Neural cell (in vitro differentiated cells): Measurements from ENCODE around the gene POP5. TPM values are rescaled to one million over a fixed set of nuclear protein-coding genes. Genes with fewer than 3 reads are reported as not detected.

ENCODE experiments used
- H2AFZ ChIP-seq: fragments of 200-600, 300-800 bp; sonication (generic), shearing (Covaris generic); 2 replicates; pipeline ENCODE4 v1.6.0; 2014; ENCODE audit warnings: low read depth, mild to moderate bottlenecking, antibody characterized with exemption, low read length, moderate library complexity
- H3F3A ChIP-seq: fragments of 200-600 bp; shearing (Covaris generic); 2 replicates; pipeline ENCODE4 v1.6.1; 2016; ENCODE audit warnings: mild to moderate bottlenecking, moderate library complexity, mixed read lengths, antibody characterized with exemption, low read length; ENCODE audit not compliant: insufficient read depth, poor library complexity, severe bottlenecking
- H3K27ac ChIP-seq: fragments of 200-600, 300-800 bp; sonication (generic), shearing (Covaris generic); 2 replicates; pipeline ENCODE4 v1.5.1; 2014; ENCODE audit warnings: mild to moderate bottlenecking, low read length, moderate library complexity
- H3K27me3 ChIP-seq: fragments of 300-800, 200-600 bp; sonication (generic), shearing (Covaris generic); 2 replicates; pipeline ENCODE4 v1.6.0; 2014; ENCODE audit warnings: mild to moderate bottlenecking, low read depth, low read length, moderate library complexity; ENCODE audit not compliant: insufficient read depth
- H3K36me3 ChIP-seq: fragments of 300-800, 200-600 bp; sonication (generic), shearing (Covaris generic); 2 replicates; pipeline ENCODE4 v1.5.1; 2014; ENCODE audit warnings: mild to moderate bottlenecking, antibody characterized with exemption, low read length, moderate library complexity; ENCODE audit not compliant: insufficient read depth
- H3K4me2 ChIP-seq: fragments of 300-800, 200-600 bp; sonication (generic), shearing (Covaris generic); 2 replicates; pipeline ENCODE4 v1.6.0; 2014; ENCODE audit warnings: mild to moderate bottlenecking, low read length
- H3K4me3 ChIP-seq: fragments of 300-800, 200-600 bp; sonication (generic), shearing (Covaris generic); 2 replicates; pipeline ENCODE4 v1.5.1; 2014; ENCODE audit warnings: mild to moderate bottlenecking, low read length, moderate library complexity
- H3K79me2 ChIP-seq: fragments of 200-600 bp; shearing (Covaris generic); replicated peaks from 2 replicates; pipeline ENCODE4 v1.6.0; 2014; ENCODE audit warnings: mild to moderate bottlenecking, low read length, moderate library complexity; ENCODE audit not compliant: insufficient read depth
- H3K9ac ChIP-seq: fragments of 300-800, 200-600 bp; sonication (generic), shearing (Covaris generic); 2 replicates; pipeline ENCODE4 v1.6.1; 2016; ENCODE audit warnings: mild to moderate bottlenecking, low read length, mixed read lengths
- H3K9me2 ChIP-seq: fragments of 200-600 bp; shearing (Covaris generic); 2 replicates; pipeline ENCODE4 v1.6.1; 2016; ENCODE audit warnings: mild to moderate bottlenecking, low read length, mixed read lengths; ENCODE audit not compliant: insufficient read depth
- H3K9me3 ChIP-seq: fragments of 200-600, 300-800 bp; sonication (generic), shearing (Covaris generic); 2 replicates; pipeline ENCODE4 v1.6.1; 2016; ENCODE audit warnings: mild to moderate bottlenecking, mixed run types, low read length, moderate library complexity, mixed read lengths
- H4K20me1 ChIP-seq: fragments of 200-600 bp; shearing (Covaris generic); 2 replicates; pipeline ENCODE4 v1.6.1; 2016; ENCODE audit warnings: mild to moderate bottlenecking, mixed run types; ENCODE audit not compliant: insufficient read depth
- EP300 ChIP-seq: fragments of 450-650 bp; conservative IDR thresholded peaks from 2 replicates; pipeline ENCODE4 v1.6.1; 2014; ENCODE audit warnings: antibody characterized with exemption, mild to moderate bottlenecking, moderate library complexity; ENCODE audit not compliant: poor library complexity, severe bottlenecking
- EZH2 ChIP-seq: fragments of 200-600, 300-800 bp; shearing (Covaris generic), sonication (generic); IDR thresholded peaks from 2 replicates; pipeline ENCODE4 v1.6.1; 2014; ENCODE audit warnings: antibody characterized with exemption, low read length, borderline replicate concordance, mild to moderate bottlenecking; ENCODE audit not compliant: insufficient read depth, poor library complexity, severe bottlenecking
- MXI1 ChIP-seq: fragments of 450-650 bp; conservative IDR thresholded peaks from 2 replicates; pipeline ENCODE4 v1.6.1; 2014; ENCODE audit warnings: antibody characterized with exemption, mild to moderate bottlenecking; ENCODE audit not compliant: poor library complexity, severe bottlenecking
- POLR2AphosphoS5 ChIP-seq: IDR thresholded peaks from 2 replicates; pipeline ENCODE4 v1.6.1; 2012
- RAD21 ChIP-seq: fragments of 450-650 bp; conservative IDR thresholded peaks from 2 replicates; pipeline ENCODE4 v1.6.1; 2014; ENCODE audit warnings: antibody characterized with exemption, mild to moderate bottlenecking, moderate library complexity
- REST ChIP-seq: IDR thresholded peaks from 2 replicates; pipeline ENCODE4 v1.6.1; 2012; ENCODE audit warnings: borderline replicate concordance
- SMC3 ChIP-seq: fragments of 450-650 bp; conservative IDR thresholded peaks from 2 replicates; pipeline ENCODE4 v1.6.1; 2014; ENCODE audit warnings: antibody characterized with exemption, mild to moderate bottlenecking, moderate library complexity; ENCODE audit not compliant: poor library complexity
- TAF1 ChIP-seq: IDR thresholded peaks from 2 replicates; pipeline ENCODE4 v1.6.1; 2012; ENCODE audit warnings: low read depth
- polyA plus RNA-seq: library from polyadenylated mRNA; depleted of rRNA; stranded (reverse); fragments of >200 nt; gene quantifications from 2 replicates; pipeline ENCODE4 v1.2.3, GENCODE V29; 2014
- TF ChIP-seq, protein P1 (sequence below): fragments of 450-650 bp; IDR thresholded peaks from 2 replicates; pipeline ENCODE4 v1.5.1; 2014; ENCODE audit warnings: antibody characterized with exemption, mild to moderate bottlenecking, moderate library complexity; ENCODE audit not compliant: poor library complexity, severe bottlenecking

The POP5 gene
- polyA plus RNA-seq, 1 donor from 2014 or later, result 153 TPM

GRCh38 chr12:120554678-120555077, 26.5 kb downstream of the POP5 start:
- no peaks in the 10 kb centered on the region for H3K9me2 ChIP-seq
- H3K36me3 ChIP-seq, result peaks cover 7% of the 10 kb centered on the region
- no peak overlapping the region for H2AFZ ChIP-seq
- H3K9ac ChIP-seq, result no peak overlapping the region
- no peaks in the 10 kb centered on the region for H3K9me3 ChIP-seq
- no peak overlapping the region for H3K4me2 ChIP-seq
- no peaks in the 10 kb centered on the region for H4K20me1 ChIP-seq
- no peak overlapping the region for H3K27ac ChIP-seq
- H3K79me2 ChIP-seq, result no peaks in the 10 kb centered on the region
- H3F3A ChIP-seq, result no peaks in the 10 kb centered on the region
- TF ChIP-seq POLR2AphosphoS5 (no peak), TAF1 (no peak), EP300 (no peak), REST (no peak), MXI1 (no peak)
- no peak overlapping the region for H3K4me3 ChIP-seq
- no peaks in the 10 kb centered on the region for H3K27me3 ChIP-seq

GRCh38 chr12:120546050-120546386, 35.2 kb downstream of the POP5 start:
- H3K4me3 ChIP-seq, result no peak overlapping the region
- H3K9ac ChIP-seq, result no peak overlapping the region
- H3K4me2 ChIP-seq, result no peak overlapping the region
- no peak overlapping the region for H2AFZ ChIP-seq
- H4K20me1 ChIP-seq, result no peaks in the 10 kb centered on the region
- H3K79me2 ChIP-seq, result peaks cover 43% of the 10 kb centered on the region
- TF ChIP-seq TAF1, result no peak
- no peak for TF ChIP-seq EZH2
- TF ChIP-seq EP300, result no peak
- TF ChIP-seq REST, result no peak
- TF ChIP-seq POLR2AphosphoS5, result no peak
- TF ChIP-seq RAD21, result no peak
- no peak for TF ChIP-seq SMC3
- TF ChIP-seq MXI1, result no peak
- TF ChIP-seq, protein P1, sequence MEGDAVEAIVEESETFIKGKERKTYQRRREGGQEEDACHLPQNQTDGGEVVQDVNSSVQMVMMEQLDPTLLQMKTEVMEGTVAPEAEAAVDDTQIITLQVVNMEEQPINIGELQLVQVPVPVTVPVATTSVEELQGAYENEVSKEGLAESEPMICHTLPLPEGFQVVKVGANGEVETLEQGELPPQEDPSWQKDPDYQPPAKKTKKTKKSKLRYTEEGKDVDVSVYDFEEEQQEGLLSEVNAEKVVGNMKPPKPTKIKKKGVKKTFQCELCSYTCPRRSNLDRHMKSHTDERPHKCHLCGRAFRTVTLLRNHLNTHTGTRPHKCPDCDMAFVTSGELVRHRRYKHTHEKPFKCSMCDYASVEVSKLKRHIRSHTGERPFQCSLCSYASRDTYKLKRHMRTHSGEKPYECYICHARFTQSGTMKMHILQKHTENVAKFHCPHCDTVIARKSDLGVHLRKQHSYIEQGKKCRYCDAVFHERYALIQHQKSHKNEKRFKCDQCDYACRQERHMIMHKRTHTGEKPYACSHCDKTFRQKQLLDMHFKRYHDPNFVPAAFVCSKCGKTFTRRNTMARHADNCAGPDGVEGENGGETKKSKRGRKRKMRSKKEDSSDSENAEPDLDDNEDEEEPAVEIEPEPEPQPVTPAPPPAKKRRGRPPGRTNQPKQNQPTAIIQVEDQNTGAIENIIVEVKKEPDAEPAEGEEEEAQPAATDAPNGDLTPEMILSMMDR, result no peak
- no peaks in the 10 kb centered on the region for H3K27me3 ChIP-seq
- no peak overlapping the region for H3K27ac ChIP-seq
- no peaks in the 10 kb centered on the region for H3K36me3 ChIP-seq
- no peaks in the 10 kb centered on the region for H3K9me2 ChIP-seq
- H3F3A ChIP-seq, result no peaks in the 10 kb centered on the region
- H3K9me3 ChIP-seq, result no peaks in the 10 kb centered on the region
